ENCODE data around the gene MED12L.

The MED12L gene

DNA sequence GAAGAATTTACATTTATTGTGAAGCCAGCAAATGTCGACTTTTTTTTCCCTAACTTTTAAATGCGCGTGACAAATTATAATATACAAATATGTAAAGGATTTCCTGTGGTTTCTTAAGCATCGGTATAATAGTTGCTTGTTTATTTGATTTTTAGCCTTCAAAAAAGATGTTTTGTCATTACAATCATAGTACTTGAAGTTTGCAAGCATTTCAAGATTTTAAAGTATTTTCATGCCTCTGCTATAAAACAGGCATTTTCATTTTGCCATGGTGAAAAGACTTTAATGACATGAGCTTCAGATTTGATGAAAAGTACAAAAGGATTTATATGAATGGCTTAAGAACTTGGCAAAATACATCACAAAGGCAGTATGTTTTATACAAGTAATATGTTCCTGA is 308.5 kb downstream of the MED12L start:
- Histone ChIP-seq H3K9me3 (ENCODE audit: low read length) (no peaks in the 10 kb centered on the region), H3K27ac (ENCODE audit: low read depth, low read length, poor library complexity, severe bottlenecking) (no peak overlapping the region), H3K9me2 (ENCODE audit: low read depth, low read length) (no peaks in the 10 kb centered on the region), H3K9ac (ENCODE audit: low read length) (no peak overlapping the region), H4K20me1 (ENCODE audit: insufficient read depth, low read length) (no peaks in the 10 kb centered on the region), H3F3A (ENCODE audit: insufficient read depth, low read length) (no peaks in the 10 kb centered on the region; the same call in 1 of the 2 replicates), H3K4me3 (ENCODE audit: low read depth, low read length, poor library complexity, severe bottlenecking) (no peak overlapping the region), H3K36me3 (ENCODE audit: insufficient read depth, low read length) (peaks cover 15% of the 10 kb centered on the region), H3K4me1 (ENCODE audit: insufficient read depth, low read length, severe bottlenecking) (peaks cover 37% of the 10 kb centered on the region), H3K79me2 (ENCODE audit: insufficient read depth, low read length) (no peaks in the 10 kb centered on the region), H3K4me2 (ENCODE audit: low read length) (no peak overlapping the region), H3K27me3 (ENCODE audit: insufficient read depth, low read length) (no peaks in the 10 kb centered on the region), H2AFZ (ENCODE audit: low read length) (no peak overlapping the region)
- TF ChIP-seq, protein P1, sequence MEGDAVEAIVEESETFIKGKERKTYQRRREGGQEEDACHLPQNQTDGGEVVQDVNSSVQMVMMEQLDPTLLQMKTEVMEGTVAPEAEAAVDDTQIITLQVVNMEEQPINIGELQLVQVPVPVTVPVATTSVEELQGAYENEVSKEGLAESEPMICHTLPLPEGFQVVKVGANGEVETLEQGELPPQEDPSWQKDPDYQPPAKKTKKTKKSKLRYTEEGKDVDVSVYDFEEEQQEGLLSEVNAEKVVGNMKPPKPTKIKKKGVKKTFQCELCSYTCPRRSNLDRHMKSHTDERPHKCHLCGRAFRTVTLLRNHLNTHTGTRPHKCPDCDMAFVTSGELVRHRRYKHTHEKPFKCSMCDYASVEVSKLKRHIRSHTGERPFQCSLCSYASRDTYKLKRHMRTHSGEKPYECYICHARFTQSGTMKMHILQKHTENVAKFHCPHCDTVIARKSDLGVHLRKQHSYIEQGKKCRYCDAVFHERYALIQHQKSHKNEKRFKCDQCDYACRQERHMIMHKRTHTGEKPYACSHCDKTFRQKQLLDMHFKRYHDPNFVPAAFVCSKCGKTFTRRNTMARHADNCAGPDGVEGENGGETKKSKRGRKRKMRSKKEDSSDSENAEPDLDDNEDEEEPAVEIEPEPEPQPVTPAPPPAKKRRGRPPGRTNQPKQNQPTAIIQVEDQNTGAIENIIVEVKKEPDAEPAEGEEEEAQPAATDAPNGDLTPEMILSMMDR (IDR thresholded peaks at IDR 0.05; ENCODE audit: low read length) = no peak
- no peak for TF ChIP-seq EZH2 (IDR thresholded peaks at IDR 0.05; ENCODE audit: borderline replicate concordance, low read length)

DNA sequence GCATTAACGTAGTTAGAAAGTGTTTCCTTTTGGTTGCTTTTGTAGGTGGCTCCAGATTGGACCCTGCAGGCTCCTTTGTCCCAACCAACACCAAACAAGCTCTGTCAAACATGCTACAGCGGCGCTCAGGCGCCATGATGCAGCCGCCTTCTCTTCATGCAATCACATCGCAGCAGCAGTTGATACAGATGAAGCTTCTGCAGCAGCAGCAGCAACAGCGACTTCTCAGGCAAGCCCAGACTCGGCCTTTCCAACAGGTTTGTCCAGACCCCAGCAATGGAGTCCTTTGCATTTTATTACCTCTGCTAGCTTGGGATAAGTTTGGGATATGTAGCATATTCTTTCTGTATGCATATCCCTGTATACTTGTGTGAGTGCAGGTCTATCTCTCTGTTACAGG is 309.1 kb downstream of the MED12L start:
- no peak overlapping the region for H3K9ac ChIP-seq (ENCODE audit: low read length)
- H3F3A ChIP-seq (ENCODE audit: insufficient read depth, low read length) = no peaks in the 10 kb centered on the region; the same call in 1 of the 2 replicates
- H3K27ac ChIP-seq (ENCODE audit: low read depth, low read length, poor library complexity, severe bottlenecking) = no peak overlapping the region
- H3K36me3 ChIP-seq (ENCODE audit: insufficient read depth, low read length) = peaks cover 15% of the 10 kb centered on the region
- H3K4me2 ChIP-seq (ENCODE audit: low read length) = no peak overlapping the region
- peaks cover 36% of the 10 kb centered on the region for H3K4me1 ChIP-seq (ENCODE audit: insufficient read depth, low read length, severe bottlenecking)
- no peaks in the 10 kb centered on the region for H3K9me3 ChIP-seq (ENCODE audit: low read length)
- no peaks in the 10 kb centered on the region for H3K79me2 ChIP-seq (ENCODE audit: insufficient read depth, low read length)
- no peaks in the 10 kb centered on the region for H3K27me3 ChIP-seq (ENCODE audit: insufficient read depth, low read length)
- H3K4me3 ChIP-seq (ENCODE audit: low read depth, low read length, poor library complexity, severe bottlenecking) = no peak overlapping the region
- no peak for TF ChIP-seq EZH2 (IDR thresholded peaks at IDR 0.05; ENCODE audit: borderline replicate concordance, low read length)
- TF ChIP-seq, protein P1 (IDR thresholded peaks at IDR 0.05; ENCODE audit: low read length) = no peak
- no peaks in the 10 kb centered on the region for H3K9me2 ChIP-seq (ENCODE audit: low read depth, low read length)
- H4K20me1 ChIP-seq (ENCODE audit: insufficient read depth, low read length) = no peaks in the 10 kb centered on the region
- H2AFZ ChIP-seq (ENCODE audit: low read length) = no peak overlapping the region

DNA sequence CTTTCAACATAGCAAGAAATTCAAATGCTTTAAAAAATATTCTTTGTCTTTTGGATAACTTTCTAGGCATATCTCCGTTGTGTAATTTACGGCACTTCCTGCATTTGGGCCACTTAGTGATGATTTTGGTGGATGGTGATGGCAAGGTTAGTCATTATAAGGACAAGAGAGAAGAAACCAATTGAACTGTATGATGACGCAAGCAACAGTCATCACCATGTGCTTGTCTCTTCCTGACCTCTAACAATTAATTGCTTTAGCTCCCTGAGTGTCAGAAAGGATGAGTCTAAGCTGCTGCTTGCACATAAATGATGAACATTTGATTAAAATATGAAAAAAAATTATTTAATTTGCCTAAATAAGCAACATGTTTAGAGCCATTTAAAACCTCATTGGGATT is 310.3 kb downstream of the MED12L start:
- H4K20me1 ChIP-seq (ENCODE audit: insufficient read depth, low read length) = no peaks in the 10 kb centered on the region
- H3K4me2 ChIP-seq (ENCODE audit: low read length) = no peak overlapping the region
- H2AFZ ChIP-seq (ENCODE audit: low read length) = no peak overlapping the region
- H3K4me1 ChIP-seq (ENCODE audit: insufficient read depth, low read length, severe bottlenecking) = peaks cover 26% of the 10 kb centered on the region
- no peak overlapping the region for H3K9ac ChIP-seq (ENCODE audit: low read length)
- no peak overlapping the region for H3K27ac ChIP-seq (ENCODE audit: low read depth, low read length, poor library complexity, severe bottlenecking)
- H3K9me2 ChIP-seq (ENCODE audit: low read depth, low read length) = no peaks in the 10 kb centered on the region
- H3K79me2 ChIP-seq (ENCODE audit: insufficient read depth, low read length) = no peaks in the 10 kb centered on the region
- H3K9me3 ChIP-seq (ENCODE audit: low read length) = no peaks in the 10 kb centered on the region
- TF ChIP-seq EZH2 (IDR thresholded peaks at IDR 0.05; ENCODE audit: borderline replicate concordance, low read length) = no peak
- TF ChIP-seq, protein P1 (IDR thresholded peaks at IDR 0.05; ENCODE audit: low read length) = no peak
- peaks cover 15% of the 10 kb centered on the region for H3K36me3 ChIP-seq (ENCODE audit: insufficient read depth, low read length)
- no peaks in the 10 kb centered on the region for H3K27me3 ChIP-seq (ENCODE audit: insufficient read depth, low read length)
- H3F3A ChIP-seq (ENCODE audit: insufficient read depth, low read length) = no peaks in the 10 kb centered on the region; the same call in 1 of the 2 replicates
- no peak overlapping the region for H3K4me3 ChIP-seq (ENCODE audit: low read depth, low read length, poor library complexity, severe bottlenecking)
